Measurements from ENCODE around the gene ANKRD52. TPM values are rescaled to one million over a fixed set of nuclear protein-coding genes. Genes with fewer than 3 reads are reported as not detected.

Gene ANKRD52
- total and polyA plus RNA-seq, 8 donors: 8.0 to 25.1 (median 17.5) TPM

DNA sequence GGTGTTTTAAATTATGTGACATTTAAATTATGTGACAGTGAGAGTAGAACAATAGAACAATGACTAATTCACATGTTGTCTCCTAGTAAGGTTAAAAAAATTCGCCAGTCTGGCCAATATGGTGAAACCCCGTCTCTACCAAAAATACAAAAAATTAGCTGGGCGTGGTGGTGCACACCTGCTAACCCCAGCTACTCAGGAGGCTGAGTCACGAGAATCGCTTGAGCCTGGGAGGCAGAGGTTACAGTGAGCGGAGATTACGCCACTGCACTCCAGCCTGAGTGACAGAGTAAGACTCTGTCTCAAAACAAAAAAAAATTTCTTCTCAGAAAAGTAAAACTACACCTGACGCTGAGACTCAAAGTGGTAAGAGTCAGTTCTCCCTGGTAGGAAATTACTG lies 39.2 kb upstream of the ANKRD52 start:
- DNase-seq (no peak), ATAC-seq (no peak), FAIRE-seq (no peak)
- intact Hi-C loops (cut with DNase I): no loop called here
- WGBS, 2 donors: 96 to 97% methylated on average over 8 of the region's 8 CpGs
- Histone ChIP-seq H3K27ac (no peak overlapping the region), H3K4me1 (peaks cover 5 to 30% (median 14%) of the 10 kb centered on the region in 3 donors), H3K9me3 (no peaks in the 10 kb centered on the region), H3K27me3 (no peaks in the 10 kb centered on the region), H3K36me3 (no peaks in the 10 kb centered on the region), H3K4me3 (no peak overlapping the region)
- TF ChIP-seq, protein P1, sequence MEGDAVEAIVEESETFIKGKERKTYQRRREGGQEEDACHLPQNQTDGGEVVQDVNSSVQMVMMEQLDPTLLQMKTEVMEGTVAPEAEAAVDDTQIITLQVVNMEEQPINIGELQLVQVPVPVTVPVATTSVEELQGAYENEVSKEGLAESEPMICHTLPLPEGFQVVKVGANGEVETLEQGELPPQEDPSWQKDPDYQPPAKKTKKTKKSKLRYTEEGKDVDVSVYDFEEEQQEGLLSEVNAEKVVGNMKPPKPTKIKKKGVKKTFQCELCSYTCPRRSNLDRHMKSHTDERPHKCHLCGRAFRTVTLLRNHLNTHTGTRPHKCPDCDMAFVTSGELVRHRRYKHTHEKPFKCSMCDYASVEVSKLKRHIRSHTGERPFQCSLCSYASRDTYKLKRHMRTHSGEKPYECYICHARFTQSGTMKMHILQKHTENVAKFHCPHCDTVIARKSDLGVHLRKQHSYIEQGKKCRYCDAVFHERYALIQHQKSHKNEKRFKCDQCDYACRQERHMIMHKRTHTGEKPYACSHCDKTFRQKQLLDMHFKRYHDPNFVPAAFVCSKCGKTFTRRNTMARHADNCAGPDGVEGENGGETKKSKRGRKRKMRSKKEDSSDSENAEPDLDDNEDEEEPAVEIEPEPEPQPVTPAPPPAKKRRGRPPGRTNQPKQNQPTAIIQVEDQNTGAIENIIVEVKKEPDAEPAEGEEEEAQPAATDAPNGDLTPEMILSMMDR (IDR thresholded peaks at IDR 0.05): no peak

DNA sequence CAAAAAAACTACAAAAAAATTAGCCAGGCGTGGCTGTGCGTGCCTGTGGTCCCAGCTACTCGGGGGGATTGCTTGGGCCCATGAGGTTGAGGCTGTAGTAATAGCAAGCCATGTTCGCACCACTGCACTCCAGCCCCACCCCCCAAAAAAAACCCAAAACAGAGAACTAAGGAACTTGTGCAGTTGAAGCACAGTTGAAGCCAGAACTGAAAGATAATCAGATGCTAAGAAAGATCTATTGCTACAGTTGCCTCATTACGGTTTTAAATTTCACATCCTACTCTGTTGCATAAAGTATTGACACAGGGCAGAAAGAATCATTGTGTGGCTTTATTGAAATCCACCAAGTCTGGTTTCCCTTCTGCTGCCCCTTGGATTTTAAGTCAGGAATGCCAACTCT lies 38.1 kb upstream of the ANKRD52 start:
- Histone ChIP-seq H3K4me1 (peaks cover 5 to 32% (median 14%) of the 10 kb centered on the region in 3 donors), H3K27ac (no peak overlapping the region), H3K9me3 (no peaks in the 10 kb centered on the region), H3K36me3 (no peaks in the 10 kb centered on the region), H3K27me3 (no peaks in the 10 kb centered on the region), H3K4me3 (no peak overlapping the region)
- ATAC-seq: no peak
- FAIRE-seq: no peak
- TF ChIP-seq, protein P1 (IDR thresholded peaks at IDR 0.05): no peak
- no peak for DNase-seq
- intact Hi-C loops (cut with DNase I): no loop called here
- 76 to 82% methylated on average over 5 of the region's 5 CpGs for WGBS, 2 donors

DNA sequence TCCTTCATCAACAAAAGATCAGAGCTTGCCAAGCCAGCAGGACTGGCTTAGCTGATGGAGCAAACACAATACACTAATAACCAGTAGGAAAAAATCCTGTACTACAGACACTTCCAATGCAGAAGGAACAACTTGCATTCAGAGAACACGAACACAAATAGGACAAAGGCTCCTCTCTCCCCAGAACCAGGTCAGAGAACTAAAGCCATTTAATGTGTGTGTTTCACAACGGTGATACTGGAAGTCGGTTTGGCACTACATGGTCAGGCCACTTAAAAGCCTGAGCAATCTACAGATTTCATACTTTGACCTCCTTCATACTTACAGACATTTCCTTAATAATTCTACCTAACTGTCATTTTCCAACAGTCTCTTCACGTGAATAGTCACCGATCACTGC lies 35.6 kb upstream of the ANKRD52 start:
- ATAC-seq (no peak), DNase-seq (no peak), FAIRE-seq (no peak)
- no peaks in the 10 kb centered on the region for H3K27me3 ChIP-seq
- peaks cover 4 to 26% (median 8%) of the 10 kb centered on the region in 3 donors for H3K4me1 ChIP-seq
- H3K9me3 ChIP-seq: no peaks in the 10 kb centered on the region
- intact Hi-C loops (cut with DNase I): no loop called here
- WGBS, 2 donors: 80 to 86% methylated on average over 5 of the region's 5 CpGs
- H3K36me3 ChIP-seq: no peaks in the 10 kb centered on the region
- no peak overlapping the region for H3K4me3 ChIP-seq
- TF ChIP-seq, protein P1 (IDR thresholded peaks at IDR 0.05): no peak
- H3K27ac ChIP-seq: no peak overlapping the region

DNA sequence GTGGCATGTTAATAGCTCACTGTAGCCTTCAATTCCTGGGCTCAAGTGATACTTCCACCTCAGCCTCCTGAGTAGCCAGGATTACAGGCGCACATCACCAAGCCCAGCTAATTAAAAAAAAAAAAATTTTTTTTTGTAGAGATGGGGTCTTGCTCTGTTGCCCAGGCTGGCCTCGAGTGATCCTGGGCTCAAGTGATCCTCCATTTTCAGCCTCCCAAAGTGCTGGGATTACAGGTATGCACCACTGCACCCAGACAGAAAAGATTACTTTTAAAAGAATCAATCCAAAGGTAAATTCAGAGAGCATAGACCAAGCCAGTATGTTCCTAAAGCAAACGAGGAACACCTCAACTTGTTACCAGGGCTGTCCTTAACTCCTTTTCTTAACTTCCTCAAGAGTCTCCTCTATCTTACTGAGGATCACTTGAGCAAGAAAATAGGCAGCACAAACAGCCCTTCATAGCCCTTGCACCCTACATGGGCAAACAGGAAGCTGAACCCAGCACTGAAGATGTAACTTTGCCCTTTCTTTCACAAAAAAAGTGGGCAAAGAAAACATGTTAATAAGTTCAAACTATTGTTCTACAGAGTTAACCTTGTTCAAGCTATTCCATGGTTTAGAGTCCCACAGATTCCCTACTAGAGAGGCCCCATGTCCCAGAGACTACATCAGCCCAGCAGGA lies 30.7 kb upstream of the ANKRD52 start:
- FAIRE-seq (no peak), DNase-seq (no peak), ATAC-seq (no peak)
- TF ChIP-seq, protein P1 (IDR thresholded peaks at IDR 0.05): no peak
- Histone ChIP-seq H3K27me3 (no peaks in the 10 kb centered on the region), H3K4me3 (no peak overlapping the region), H3K9me3 (no peaks in the 10 kb centered on the region), H3K27ac (no peak overlapping the region), H3K36me3 (peaks cover 1 to 13% (median 2%) of the 10 kb centered on the region in 3 donors), H3K4me1 (peaks cover 0 to 26% (median 0%) of the 10 kb centered on the region in 3 donors)
- WGBS, 2 donors: 77 to 81% methylated on average over 3 of the region's 3 CpGs
- intact Hi-C loops (cut with DNase I): no loop called here

Measured in pancreas (tissue), 10 donors.